K562 (cell line): ENCODE measurements around the gene GLB1L. TPM values are rescaled to one million over a fixed set of nuclear protein-coding genes. Genes with fewer than 3 reads are reported as not detected.

Experiments
- CBX3 ChIP-seq, 2 experiments: IDR thresholded peaks; 1 replicate in 1 of 2; 2 replicates in 1 of 2; pipeline ENCODE4 v1.6.1; 2012; ENCODE audit warnings: inconsistent platforms in 2 of 2, low read length in 2 of 2, borderline replicate concordance in 1 of 2, control low read depth in 1 of 2
- E4F1 ChIP-seq: fragments of 250-450 bp; sonication (Bioruptor Pico); IDR thresholded peaks from 2 replicates; pipeline ENCODE4 v1.5.0; 2021; ENCODE audit warnings: mild to moderate bottlenecking, borderline replicate concordance
- KLF16 ChIP-seq: IDR thresholded peaks from 2 replicates; pipeline ENCODE4 v1.6.1; 2016; ENCODE audit warnings: antibody characterized with exemption
- MAZ ChIP-seq, 2 experiments: fragments of 450-650 bp in 1 of 2; sonication (generic) in 1 of 2; formaldehyde crosslinking; IDR thresholded peaks in 1 of 2; conservative IDR thresholded peaks in 1 of 2; 2 replicates each; pipeline versions ENCODE4 v1.4.0 to v1.5.0; 2020; ENCODE audit warnings: mild to moderate bottlenecking in 1 of 2, missing genetic modification reagents in 1 of 2
- NR1H2 ChIP-seq: sonication (generic); formaldehyde crosslinking; IDR thresholded peaks from 2 replicates; pipeline ENCODE4 v1.4.0; 2020; ENCODE audit warnings: mild to moderate bottlenecking, missing genetic modification reagents
- PHF8 ChIP-seq: fragments of 200-600 bp; sonication (generic); IDR thresholded peaks from 2 replicates; pipeline ENCODE4 v1.6.1; 2012; ENCODE audit warnings: mixed run types, mild to moderate bottlenecking, inconsistent platforms, low read length, moderate library complexity, borderline replicate concordance
- RCOR1 ChIP-seq, 2 experiments: IDR thresholded peaks; 2 replicates each; pipeline ENCODE4 v1.6.1; 2012; ENCODE audit warnings: low read depth in 2 of 2, low read length in 2 of 2, borderline replicate concordance in 1 of 2, improper control_type of control experiment in 1 of 2
- RUNX1 ChIP-seq: sonication (generic); IDR thresholded peaks from 2 replicates; pipeline ENCODE4 v1.6.1; 2016; ENCODE audit warnings: antibody characterized with exemption, low read depth
- SMARCE1 ChIP-seq: fragments of 450-650 bp; IDR thresholded peaks from 2 replicates; pipeline ENCODE4 v1.7.1; 2016; ENCODE audit warnings: mild to moderate bottlenecking
- SOX6 ChIP-seq: fragments of 450-650 bp; IDR thresholded peaks from 2 replicates; pipeline ENCODE4 v1.6.1; 2014; ENCODE audit warnings: mild to moderate bottlenecking
- ZNF316 ChIP-seq: fragments of 450-650 bp; IDR thresholded peaks from 2 replicates; pipeline ENCODE4 v1.6.1; 2016
- ZNF444 ChIP-seq: fragments of 250-450 bp; sonication (Bioruptor Pico); IDR thresholded peaks from 2 replicates; pipeline ENCODE4 v1.4.0; 2020; ENCODE audit warnings: mild to moderate bottlenecking, moderate library complexity
- ZNF584 ChIP-seq: fragments of 200-800 bp; sonication (Bioruptor generic); IDR thresholded peaks from 2 replicates; pipeline ENCODE4 v1.6.1; 2016; ENCODE audit warnings: low read depth, mild to moderate bottlenecking, missing genetic modification characterization, missing compliant biosample characterization
- ZNF717 ChIP-seq: fragments of 250-450 bp; sonication (Bioruptor Pico); IDR thresholded peaks from 2 replicates; pipeline ENCODE4 v1.5.0; 2021
- polyA plus RNA-seq, 8 experiments: library from polyadenylated mRNA; depleted of rRNA in 4 of 8; stranded (reverse) in 5 of 8; unstranded in 3 of 8; fragments of >200 nt; fragmentation: Nextera tagmentation in 2 of 8; fragmentation: Illumina TruSeq in 1 of 8; extraction: Ambion mirVana in 2 of 8; extraction: Trizol in 1 of 8; gene quantifications; 2 replicates each; pipeline versions ENCODE4 v1.2.1 to v1.2.3, GENCODE V29; 2011 to 2014; ENCODE audit warnings: inconsistent platforms in 1 of 8, missing spikeins in 1 of 8
- total RNA-seq, 7 experiments: library from RNA; depleted of rRNA in 6 of 7; stranded (reverse); fragments of >200 nt in 6 of 7; fragmentation: Illumina TruSeq in 2 of 7; extraction: Trizol in 2 of 7; gene quantifications; 2 replicates each; pipeline versions ENCODE4 v1.2.1 to v1.2.3, GENCODE V29; 2011 to 2021; ENCODE audit warnings: low replicate concordance in 1 of 7
- TF ChIP-seq, protein P1 (sequence below), 2 experiments: fragments of 450-650 bp; formaldehyde crosslinking in 1 of 2; IDR thresholded peaks; 2 replicates each; pipeline versions ENCODE4 v1.4.0 to v1.6.1; 2014 to 2020; ENCODE audit warnings: mild to moderate bottlenecking in 2 of 2, borderline replicate concordance in 1 of 2, low read depth in 1 of 2

The GLB1L gene
- total and polyA plus RNA-seq, 9 of the 15 experiments (the other 6 are each of a cell fraction or from before 2014, with no cell fraction given): 0.42 to 2.9 (median 2.5) TPM

DNA sequence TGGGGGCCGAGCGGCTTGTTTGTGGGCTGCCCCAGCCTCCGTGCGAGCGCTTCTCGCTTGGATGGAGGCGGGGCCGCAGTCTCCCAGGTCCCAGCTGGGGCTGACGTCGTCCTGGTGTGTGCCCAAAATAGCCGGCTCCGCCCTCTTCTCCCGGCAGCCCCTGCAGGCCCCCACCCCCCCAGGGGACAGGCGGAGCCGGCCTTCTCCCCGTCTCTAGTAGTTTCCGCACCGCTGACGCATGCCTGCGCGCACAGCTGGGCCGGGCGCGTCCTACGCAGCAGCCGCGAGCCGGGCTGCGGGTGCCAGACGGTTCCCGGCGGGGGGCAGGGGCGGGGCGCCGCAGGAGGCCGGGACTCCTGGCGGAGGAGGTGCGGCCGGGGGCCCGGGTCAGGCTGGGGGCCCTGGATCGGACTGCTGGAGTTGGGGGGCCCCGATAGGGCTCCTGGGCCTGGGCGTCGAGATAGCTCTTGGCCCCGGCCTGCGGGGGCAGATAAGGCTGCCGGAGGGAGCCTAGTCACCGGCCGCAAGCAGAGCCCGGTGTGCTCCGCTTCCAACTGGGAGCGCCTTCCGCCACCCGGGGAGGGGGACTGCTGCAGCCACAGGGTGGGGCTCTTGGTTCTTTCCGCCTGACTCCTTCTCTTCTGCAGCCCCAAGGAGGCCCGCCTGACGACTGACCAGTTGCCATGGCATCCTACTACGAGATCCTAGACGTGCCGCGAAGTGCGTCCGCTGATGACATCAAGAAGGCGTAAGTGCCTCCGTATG lies 34.1 kb upstream of the GLB1L start, which contains the start of gene DNAJB2 (continued):
- TF ChIP-seq, protein P1, sequence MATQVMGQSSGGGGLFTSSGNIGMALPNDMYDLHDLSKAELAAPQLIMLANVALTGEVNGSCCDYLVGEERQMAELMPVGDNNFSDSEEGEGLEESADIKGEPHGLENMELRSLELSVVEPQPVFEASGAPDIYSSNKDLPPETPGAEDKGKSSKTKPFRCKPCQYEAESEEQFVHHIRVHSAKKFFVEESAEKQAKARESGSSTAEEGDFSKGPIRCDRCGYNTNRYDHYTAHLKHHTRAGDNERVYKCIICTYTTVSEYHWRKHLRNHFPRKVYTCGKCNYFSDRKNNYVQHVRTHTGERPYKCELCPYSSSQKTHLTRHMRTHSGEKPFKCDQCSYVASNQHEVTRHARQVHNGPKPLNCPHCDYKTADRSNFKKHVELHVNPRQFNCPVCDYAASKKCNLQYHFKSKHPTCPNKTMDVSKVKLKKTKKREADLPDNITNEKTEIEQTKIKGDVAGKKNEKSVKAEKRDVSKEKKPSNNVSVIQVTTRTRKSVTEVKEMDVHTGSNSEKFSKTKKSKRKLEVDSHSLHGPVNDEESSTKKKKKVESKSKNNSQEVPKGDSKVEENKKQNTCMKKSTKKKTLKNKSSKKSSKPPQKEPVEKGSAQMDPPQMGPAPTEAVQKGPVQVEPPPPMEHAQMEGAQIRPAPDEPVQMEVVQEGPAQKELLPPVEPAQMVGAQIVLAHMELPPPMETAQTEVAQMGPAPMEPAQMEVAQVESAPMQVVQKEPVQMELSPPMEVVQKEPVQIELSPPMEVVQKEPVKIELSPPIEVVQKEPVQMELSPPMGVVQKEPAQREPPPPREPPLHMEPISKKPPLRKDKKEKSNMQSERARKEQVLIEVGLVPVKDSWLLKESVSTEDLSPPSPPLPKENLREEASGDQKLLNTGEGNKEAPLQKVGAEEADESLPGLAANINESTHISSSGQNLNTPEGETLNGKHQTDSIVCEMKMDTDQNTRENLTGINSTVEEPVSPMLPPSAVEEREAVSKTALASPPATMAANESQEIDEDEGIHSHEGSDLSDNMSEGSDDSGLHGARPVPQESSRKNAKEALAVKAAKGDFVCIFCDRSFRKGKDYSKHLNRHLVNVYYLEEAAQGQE (IDR thresholded peaks at IDR 0.05; ENCODE audit: borderline replicate concordance): peak; percentile 98
- TF ChIP-seq, protein P1 (CRISPR knock-in tag; IDR thresholded peaks at IDR 0.05; ENCODE audit: low read depth): no peak
- TF ChIP-seq ZNF717 (CRISPR knock-in tag) (no peak), E4F1 (peak; percentile 78; the same call in 1 of the 2 replicates), NR1H2 (CRISPR knock-in tag) (no peak), ZNF584 (CRISPR knock-in tag) (peak; percentile 98), ZNF444 (0 out of 2 replicates have a peak, but pooled peaks have one; percentile 54), CBX3 (IDR thresholded peaks at IDR 0.05; ENCODE audit: borderline replicate concordance in 1 of 2, low read length in 2 of 2) (peak in 1 of 2 experiments; percentile 39; a peak in 1 of 3 replicates), SMARCE1 (peak; percentile 89), SOX6 (peak; percentile 95), RCOR1 (IDR thresholded peaks at IDR 0.05; ENCODE audit: borderline replicate concordance in 1 of 2, low read depth in 2 of 2, low read length in 2 of 2) (peak; percentile 78 to 80; a peak in 3 of 4 replicates), PHF8 (peak; percentile 25; the same call in 1 of the 2 replicates), KLF16 (peak; percentile 98), ZNF316 (peak; percentile 18; the same call in 1 of the 2 replicates), MAZ (CRISPR knock-in tag; conservative IDR thresholded peaks at IDR 0.05 in 1 of 2, IDR thresholded peaks at IDR 0.05 in 1 of 2) (peak; percentile 89 to 98), RUNX1 (0 out of 2 replicates have a peak, but pooled peaks have one; percentile 65)
